GM04503 (cell line): ENCODE data around the gene HAGH.

Experiments used
- DNase-seq: peaks from one replicate; pipeline ENCODE4 v3.0.0-alpha.2; 2012; ENCODE audit warnings: low read depth

The HAGH gene

DNA sequence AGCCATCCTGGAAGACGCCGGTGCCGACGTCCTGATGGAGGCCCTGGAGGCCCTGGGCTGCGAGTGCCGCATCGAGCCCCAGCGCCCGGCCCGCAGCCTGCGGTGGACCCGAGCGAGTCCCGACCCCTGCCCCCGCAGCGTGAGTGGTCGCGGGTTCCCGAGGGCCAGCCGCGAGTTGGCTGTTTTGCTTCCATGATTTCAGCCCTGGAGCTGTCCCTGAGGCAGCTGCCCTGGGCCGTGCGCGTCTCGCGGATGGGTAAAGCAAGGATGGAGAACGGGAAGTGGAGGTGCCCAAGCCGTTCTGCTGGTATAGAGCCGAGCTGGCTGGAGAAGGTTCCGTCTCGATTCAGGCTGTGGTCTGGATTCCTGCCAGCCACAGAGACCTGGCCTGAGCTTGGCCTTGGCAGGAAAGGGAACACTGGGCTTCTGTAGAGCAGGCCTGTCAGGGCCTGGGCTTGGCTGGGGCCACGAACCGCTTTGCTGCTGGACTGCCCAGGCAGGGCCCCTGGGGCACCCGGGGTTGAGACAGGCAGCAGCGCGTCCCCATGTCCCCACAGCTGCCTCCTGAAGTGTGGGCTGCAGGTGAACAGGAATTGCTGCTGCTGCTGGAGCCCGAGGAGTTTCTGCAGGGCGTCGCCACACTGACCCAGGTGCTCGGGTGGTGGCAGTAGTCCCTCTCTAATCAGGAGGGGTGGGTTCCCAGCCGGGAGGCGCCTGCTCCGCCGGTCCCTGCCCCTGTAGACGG, 52.8 kb downstream of the HAGH start:
- no peak for DNase-seq

DNA sequence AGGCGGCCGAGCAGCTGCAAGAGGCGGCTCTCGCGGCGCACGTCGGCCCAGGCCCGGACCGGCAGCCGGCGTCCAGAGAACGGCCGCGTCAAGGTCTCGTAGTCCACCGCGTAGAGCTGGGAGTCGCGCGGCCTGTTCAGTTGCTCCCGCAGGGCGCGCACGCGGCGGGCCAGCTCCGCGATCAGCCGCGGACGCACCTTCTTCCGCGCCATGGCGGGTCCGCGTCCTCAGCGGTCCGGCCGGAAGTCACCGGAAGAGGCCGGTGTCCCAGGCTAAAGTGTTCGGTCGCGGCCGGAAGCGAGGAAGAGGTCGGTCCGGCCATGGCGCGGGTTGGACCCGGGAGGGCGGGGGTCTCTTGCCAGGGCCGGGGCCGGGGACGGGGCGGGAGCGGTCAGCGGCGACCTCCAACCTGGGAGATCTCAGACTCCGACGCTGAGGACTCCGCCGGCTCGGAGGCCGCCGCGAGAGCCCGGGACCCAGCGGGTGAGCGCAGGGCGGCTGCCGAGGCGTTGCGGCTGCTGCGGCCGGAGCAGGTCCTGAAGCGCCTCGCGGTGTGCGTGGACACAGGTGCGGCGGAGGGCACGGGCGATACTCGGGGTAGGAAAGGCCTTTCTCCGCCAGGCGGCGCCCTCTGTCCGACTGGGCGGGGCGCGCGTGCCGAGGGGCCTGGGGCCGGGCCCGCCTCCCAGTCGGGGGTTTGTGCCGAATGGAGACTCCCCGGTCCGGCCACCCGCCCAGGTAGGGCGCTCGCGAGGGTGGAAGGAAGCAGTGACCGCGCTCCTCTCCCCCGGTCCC, 53.5 kb downstream of the HAGH start, which contains the start of gene MRPS34:
Gene MRPS34, minus strand, starts transcription at position 227 of the 795 bp plus-strand sequence. Its CDS starts 15 bp downstream, at position 212.
- DNase-seq = no peak

DNA sequence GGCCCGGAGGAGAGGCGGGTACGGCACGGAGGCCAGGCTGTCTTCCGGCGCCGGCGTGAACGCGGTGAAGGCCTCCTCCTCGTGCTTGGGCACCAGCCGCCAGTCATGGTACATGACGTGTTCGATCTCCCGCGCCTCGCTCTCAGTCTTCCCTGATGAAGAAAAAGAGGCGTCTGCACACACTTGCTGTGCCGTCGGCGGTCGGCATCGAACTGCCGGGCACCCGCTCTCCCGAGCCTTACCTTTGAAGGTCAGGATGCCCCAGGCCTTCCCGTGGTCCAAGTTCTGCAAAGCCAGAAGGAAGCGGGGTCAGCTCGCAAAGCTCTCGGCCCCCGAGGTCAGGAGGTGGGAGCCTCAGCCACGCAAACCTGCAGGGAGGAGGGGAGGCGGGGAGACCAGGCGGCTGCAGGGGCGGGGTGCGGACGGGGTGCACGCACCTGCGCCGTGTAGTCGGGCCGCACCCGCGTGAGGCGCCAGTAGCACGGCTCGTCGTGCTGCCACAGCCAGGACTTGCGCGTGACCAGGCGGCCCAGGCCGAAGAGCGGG, 54.2 kb downstream of the HAGH start, which contains the start of gene EME2:
Gene EME2, plus strand, starts transcription at position 449 of the 546 bp plus-strand sequence. CDS start 418 bp downstream, outside the sequence.
- DNase-seq = no peak

DNA sequence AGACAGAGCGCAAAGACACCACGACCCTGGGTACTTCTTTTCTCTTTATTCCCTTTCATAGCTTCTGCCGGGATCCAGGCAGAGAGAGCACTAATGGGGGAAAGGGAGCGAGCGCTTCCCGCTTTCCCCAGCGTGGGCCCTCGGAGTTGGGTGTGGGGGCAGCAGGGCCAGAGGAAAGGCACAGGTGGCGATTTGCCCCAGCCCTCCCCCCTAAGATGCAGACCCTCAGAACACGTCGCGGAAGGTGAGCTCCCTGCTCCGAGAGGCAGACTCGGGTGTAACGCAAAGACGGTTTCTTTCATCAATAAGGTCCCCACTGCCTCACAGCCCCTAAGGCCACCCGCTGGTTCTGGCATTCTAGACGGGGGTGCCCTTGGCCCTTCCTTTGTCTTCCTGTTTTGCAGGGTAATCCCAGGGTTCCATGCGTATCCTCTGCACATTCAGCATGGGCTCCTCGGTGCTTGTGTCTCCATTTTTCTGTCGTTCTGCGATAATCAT, 54.7 kb downstream of the HAGH start:
- DNase-seq = no peak

DNA sequence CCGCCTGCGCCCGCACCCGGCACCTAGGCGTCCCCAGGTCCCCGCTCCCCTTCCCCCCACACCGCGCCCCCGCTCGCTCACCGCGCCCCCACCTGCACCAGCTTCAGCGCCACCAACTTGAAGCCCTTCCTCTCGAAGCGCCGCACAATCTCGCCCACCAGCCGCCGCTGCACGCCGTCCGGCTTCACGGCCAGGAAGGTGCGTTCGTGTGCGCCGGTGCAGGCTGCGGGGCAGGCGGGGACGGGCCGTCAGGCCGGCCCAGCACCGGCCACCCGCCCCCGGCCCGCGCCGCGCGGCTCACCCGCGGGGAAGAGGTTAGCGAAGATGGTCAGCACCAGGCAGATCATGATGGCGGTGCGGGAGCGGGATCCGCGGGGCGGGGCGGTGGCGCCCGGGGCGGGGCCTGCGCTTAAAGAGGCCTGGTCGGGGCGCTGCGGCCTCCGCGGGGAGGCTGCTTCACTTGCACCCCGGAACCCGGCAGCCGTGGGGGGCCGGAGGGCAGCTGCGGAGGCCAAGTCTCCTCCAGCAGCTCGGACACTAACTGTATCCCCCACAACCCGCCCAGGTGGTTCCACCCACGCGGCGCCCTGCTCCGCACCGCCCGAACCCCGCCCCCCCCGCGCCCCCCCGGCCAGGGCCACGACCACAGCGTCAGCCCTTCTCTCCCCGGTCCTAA, 55.3 kb downstream of the HAGH start, which contains the start of gene NME3:
Gene NME3, minus strand, starts transcription at position 356 of the 676 bp plus-strand sequence. Its CDS starts 9 bp downstream, at position 347.
- no peak for DNase-seq

DNA sequence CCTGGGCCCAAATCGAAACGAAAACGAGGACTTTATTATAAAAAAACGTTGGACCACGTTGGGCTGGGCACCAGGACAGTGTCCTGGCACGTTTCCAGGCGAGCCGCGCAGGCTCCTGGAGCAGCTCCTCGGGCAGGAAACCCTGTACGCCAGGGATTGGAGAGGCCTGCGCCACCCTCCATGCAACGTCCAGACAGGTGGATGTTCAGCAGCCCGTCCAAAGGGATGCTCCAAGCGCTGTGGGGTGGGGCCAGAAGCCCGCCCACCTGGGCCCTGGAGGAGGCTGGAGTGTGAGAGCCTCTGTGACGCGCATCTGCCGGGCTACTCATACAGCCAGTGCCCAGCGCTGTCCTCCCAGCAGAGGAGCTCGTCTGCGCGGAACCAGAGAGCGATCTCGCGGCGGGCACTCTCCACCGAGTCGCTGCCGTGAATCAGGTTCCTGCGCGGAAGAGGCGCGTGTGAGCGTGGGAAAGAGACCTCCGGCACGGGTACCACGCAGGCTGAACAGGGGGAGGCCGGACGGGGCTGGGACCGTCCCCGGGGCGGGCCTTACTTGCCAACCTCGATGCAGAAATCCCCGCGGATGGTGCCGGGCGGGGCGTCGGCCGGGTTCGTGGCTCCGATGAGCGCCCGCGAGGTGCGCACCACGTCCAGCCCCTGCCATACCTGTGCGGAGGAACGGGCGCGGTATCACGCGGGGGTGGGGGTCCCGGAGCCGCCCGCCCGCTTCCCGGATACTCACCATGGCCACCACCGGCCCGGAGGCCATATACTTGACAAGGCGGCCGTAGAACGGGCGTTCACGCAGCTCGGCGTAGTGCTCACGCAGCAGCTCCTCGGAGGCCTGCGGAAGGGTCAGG, 56.1 kb downstream of the HAGH start:
- DNase-seq = no peak

DNA sequence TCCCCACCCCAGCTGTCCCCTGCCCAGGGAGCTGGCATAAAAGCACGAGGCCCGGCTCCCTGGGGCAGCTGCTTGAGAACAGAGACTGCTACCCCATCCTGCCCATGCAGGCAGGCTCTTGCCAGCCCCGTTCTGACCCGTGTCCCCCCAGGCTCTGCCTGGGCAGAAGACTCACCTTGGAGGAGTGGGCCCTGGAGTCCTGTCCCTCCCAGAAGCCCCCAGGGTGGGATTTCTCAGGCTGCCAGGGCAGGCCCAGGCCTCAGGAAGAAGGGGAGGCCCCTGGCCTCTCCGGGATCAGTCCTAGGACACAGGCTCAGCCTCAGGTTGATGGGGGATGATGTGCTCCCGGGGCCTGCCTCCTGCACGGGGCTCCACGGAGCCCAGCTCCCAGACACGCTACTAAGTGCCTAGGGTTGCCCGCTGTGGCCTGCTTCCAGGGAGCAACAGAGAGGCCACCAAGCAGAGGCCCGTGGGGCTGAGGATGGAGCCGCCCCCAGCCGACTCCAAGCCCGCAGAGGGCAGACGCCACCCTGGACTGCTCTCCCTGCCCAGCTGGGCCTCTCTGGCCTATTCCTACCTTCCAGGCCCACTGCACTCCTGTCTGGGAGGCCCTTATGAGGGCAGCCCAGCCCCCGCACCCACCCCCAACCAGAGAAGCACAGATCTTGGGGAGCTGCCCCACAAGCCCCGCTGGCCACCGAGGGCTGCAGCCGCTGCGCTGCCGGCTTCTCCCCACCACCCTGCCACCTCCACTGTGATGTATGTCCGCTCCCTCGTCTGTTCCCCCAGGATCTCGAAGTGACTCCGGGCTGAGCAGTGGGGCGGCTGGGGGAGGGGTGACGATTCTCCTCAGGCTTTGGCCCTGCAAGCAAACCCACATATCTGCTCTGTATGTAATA, 57.0 kb downstream of the HAGH start:
- no peak for DNase-seq

DNA sequence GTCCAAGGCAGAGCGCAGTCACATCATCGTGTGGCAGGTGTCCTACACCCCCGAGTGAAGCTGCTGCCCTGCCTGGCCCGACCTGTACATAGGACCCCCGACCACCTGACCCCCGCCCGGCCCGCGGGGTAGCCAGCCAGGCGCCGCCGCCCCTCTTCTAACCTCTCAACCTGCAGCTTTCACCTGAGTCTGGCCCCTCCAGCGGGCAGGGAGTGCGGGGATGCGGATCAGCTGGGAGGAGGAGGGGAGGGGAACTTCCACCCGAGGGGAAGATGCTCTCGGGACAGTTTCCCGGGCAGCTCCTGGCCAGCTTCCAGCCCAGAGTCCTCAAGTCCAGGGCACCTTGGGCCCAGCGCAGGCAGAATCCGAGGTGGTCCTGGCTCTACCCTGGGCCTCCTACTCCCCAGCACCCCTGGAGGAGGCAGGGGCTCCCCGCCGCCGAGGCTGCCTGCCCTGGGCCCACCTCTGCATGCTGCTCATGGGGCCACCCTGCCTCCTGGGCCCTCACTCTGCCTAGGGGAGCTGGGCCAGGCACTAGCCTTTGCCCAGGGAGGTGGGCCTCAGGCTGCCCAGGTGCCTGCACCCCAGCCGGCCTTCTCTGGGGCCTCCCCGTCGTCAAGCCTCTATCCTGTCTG, 57.7 kb downstream of the HAGH start:
- no peak for DNase-seq

DNA sequence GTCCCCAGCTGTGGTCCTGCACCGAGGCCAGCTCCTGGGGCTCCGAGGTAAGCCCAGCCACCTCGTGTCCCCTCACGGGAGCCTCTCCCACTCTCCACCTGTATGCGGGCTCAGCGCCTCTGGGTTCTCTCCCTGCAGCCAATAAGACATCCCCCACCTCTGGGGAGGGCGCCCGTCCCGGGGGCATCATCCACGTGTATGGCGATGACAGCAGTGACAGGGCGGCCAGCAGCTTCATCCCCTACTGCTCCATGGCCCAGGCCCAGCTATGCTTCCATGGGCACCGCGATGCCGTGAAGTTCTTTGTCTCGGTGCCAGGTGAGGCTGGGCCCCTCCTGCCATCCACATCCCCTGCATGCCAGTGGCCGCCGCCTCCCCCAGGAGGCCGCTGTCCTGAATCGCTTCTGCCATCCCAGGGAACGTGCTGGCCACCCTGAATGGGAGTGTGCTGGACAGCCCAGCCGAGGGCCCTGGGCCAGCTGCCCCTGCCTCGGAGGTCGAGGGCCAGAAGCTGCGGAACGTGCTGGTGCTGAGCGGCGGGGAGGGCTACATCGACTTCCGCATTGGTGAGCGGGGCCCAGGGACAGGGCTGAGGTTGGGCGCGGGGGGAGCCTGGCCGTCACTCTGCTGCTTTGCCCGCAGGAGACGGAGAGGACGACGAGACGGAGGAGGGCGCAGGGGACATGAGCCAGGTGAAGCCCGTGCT, 58.4 kb downstream of the HAGH start:
- no peak for DNase-seq

DNA sequence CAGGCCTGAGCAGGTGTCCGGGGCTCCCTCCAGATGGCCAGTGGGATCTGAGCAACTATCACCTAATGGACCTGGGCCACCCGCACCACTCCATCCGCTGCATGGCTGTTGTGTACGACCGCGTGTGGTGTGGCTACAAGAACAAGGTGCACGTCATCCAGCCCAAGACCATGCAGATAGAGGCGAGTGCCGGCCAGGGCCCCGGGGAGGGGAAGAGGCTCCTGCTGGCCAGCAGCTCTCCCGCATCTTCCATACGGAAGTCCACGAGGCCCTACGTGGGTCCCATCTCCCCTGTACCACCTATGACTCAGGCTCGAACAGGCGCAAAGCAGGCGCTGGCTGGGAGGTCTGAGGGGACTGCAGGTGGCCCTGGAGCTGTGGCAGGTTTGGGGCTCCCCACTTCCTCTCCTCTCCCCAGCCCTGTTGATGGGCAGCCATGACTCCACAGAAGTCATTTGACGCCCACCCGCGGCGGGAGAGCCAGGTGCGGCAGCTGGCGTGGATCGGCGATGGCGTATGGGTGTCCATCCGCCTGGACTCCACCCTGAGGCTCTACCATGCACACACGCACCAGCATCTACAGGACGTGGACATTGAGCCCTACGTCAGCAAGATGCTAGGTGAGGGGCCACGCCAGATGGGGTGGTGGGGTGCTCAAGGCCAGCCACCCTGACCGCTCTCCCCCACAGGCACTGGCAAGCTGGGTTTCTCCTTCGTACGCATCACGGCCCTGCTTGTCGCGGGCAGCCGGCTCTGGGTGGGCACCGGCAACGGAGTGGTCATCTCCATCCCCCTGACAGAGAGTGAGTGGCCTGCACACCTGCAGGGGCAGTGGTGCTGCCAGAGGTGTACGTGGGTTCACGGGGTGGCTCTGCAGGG, 59.3 kb downstream of the HAGH start:
- no peak for DNase-seq

DNA sequence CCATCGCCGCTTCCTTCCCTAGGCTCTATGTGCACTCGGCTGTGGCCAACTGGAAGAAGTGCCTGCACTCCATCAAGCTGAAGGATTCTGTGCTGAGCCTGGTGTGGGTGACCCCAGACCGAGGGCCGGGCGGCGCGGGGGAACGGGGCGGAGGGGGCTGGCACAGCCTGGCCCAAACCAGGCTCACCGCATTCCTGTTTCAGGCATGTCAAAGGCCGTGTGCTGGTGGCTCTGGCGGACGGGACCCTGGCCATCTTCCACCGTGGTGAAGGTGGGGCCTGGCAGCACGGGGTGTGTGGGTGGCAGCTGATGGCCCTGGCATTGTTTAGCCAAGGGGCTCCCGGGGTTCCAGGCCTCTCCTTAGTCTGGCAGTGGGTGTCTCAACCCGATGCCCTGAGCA, 59.9 kb downstream of the HAGH start:
- no peak for DNase-seq

DNA sequence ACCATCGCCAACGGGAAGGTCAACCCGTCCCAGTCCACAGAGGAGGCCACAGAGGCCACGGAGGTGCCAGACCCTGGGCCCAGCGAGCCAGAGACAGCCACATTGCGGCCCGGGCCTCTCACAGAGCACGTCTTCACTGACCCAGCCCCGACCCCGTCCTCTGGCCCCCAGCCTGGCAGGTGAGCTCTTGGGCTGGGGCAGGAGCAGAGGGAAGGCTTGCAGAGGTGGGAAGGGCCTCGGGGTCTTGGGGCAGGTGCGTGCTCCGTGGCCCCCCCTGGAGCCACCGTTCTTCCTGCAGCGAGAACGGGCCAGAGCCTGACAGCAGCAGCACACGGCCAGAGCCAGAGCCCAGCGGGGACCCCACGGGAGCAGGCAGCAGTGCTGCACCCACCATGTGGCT, 60.4 kb downstream of the HAGH start:
- DNase-seq = no peak

DNA sequence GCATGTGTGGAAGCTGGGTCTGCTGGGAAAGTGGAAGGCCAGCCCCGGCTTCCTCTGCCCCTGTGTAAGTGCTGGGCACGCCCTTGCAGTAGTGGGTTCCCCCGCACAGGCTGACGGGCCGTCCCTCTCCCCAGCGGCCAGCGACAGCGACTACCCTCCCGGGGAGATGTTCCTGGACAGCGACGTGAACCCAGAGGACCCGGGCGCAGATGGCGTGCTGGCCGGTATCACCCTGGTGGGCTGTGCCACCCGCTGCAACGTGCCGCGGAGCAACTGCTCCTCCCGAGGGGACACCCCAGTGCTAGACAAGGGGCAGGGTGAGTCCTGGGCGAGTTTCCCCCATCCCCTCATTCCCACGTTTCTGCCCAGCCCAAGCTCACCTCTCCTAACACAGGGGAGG, 60.8 kb downstream of the HAGH start:
- no peak for DNase-seq

DNA sequence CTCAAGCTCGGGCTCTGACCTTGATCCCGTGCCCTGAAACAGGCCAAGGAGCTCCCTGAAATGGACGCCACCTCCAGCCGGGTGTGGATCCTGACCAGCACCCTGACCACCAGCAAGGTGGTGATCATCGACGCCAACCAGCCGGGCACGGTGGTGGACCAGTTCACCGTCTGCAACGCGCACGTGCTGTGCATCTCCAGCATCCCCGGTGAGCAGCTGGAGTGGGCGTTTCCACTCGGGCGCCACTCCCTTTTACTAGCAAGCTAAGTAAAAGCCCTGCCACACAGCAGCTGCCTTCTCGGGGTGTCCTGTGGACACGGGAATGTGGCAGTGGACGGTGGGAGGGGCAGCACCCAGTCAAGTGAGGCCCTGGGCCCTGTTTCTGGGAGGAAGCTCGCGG, 61.7 kb downstream of the HAGH start:
- no peak for DNase-seq

DNA sequence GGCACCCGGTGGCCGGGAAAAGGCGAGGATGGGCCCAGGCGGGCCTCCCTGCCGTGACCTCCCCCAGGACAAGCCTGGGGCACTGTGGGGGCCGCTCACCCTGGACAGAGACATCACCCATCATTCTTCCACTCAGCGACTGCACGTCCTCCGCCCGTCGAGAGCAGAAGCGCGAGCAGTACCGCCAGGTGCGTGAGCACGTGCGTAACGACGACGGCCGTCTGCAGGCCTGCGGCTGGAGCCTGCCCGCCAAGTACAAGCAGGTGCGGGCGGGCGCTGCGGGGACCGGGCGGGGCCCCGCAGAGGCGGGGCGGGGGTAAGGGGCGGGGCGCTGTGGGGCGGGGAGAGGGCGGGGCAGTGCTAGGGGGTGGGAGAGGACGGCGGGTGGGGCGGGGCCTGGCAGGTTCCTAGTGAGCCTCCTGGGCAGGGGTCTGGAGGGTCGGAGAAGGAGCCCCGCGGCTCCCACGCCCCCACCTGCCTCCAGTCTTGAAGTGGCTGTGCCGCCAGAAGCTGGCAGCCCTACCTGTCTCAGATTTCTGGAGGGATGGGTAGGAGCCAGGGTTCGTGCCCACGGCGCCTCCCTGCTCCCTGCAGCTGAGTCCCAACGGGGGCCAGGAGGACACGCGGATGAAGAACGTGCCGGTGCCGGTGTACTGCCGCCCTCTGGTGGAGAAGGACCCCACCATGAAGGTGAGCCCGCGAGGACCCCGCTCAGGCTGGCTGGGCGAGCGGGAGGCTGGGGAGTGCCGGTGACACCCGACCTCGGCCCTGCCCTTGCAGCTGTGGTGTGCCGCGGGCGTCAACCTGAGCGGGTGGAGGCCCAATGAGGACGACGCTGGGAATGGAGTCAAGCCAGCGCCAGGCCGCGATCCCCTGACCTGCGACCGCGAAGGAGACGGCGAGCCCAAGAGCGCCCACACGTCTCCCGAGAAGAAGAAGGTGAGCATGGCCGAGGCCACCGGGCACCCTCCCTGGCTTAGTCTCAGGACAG, 62.8 kb downstream of the HAGH start:
- DNase-seq = no peak

DNA sequence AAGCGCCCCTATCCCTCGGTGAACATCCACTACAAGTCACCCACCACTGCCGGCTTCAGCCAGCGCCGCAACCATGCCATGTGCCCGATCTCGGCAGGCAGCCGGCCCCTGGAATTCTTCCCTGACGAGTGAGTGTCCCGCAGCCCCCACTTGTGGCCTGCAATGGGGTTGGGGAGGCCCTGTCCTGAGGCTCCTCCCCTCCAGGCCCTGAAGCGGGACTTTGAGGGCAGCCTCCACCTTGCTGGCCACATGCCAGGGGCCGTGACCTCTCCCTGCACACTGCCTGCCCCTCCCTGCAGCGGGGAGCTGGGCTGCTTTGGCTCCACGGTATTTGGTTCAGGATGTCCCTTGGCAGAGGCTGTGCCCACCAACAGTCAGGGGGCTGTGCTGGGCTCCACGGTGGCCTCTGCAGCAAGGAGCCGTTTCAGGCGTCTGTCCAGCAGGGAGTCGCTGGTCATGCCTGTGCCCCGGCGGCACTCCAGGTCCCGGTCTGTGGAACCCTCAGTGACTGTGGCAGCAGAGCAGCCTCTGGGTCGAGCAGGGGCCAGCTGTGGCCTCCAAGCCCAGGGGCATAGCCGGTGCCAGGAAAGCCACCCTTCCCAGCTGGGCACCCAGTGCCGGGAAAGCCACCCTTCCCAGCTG, 63.6 kb downstream of the HAGH start:
- DNase-seq = no peak
